Upper lobe of right lung (tissue), 1 donor: ENCODE measurements around the gene SRGAP1. TPM values are rescaled to one million over a fixed set of nuclear protein-coding genes. Genes with fewer than 3 reads are reported as not detected.

Experiments
- ATAC-seq: fragments of 200-7000 bp; cut with Tn5 transposase; one replicate; pipeline ENCODE4 v1.9.1; 2020; ENCODE audit warnings: mild to moderate bottlenecking, moderate library complexity
- DNase-seq: peaks from one replicate; pipeline ENCODE4 v3.0.0-alpha.2; 2020
- H3K27ac ChIP-seq: fragments of 200-600 bp; one replicate; pipeline ENCODE4 v1.8.0; 2022
- H3K27me3 ChIP-seq: fragments of 200-600 bp; one replicate; pipeline ENCODE4 v1.8.0; 2022; ENCODE audit warnings: mild to moderate bottlenecking
- H3K36me3 ChIP-seq: fragments of 200-600 bp; one replicate; pipeline ENCODE4 v1.8.0; 2022
- H3K4me1 ChIP-seq: fragments of 200-600 bp; one replicate; pipeline ENCODE4 v1.8.0; 2022
- H3K4me3 ChIP-seq: fragments of 200-600 bp; one replicate; pipeline ENCODE4 v1.8.0; 2022; ENCODE audit warnings: mild to moderate bottlenecking
- H3K9me3 ChIP-seq: fragments of 200-600 bp; one replicate; pipeline ENCODE4 v1.8.0; 2022
- CTCF ChIP-seq: fragments of 200-600 bp; IDR thresholded peaks from one replicate; pipeline ENCODE4 v1.8.0; 2022; ENCODE audit warnings: antibody characterized with exemption
- intact Hi-C: fragments of 100-400 bp; cut with DNase I; formaldehyde crosslinking; loops from one replicate; pipeline ENCODE4 v1.11.0; 2022
- total RNA-seq: library from RNA; stranded (reverse); fragmentation: NEBNext Ultra II Directional; extraction: Animal tissue kit (Norgen Biotek cat#: 25700); gene quantifications from one replicate; pipeline ENCODE4 v1.2.1, GENCODE V29; 2021
- donor health status: DM: no; HTN: yes; CAD: no; lungs with severe emphysema.

SRGAP1 gene
- total RNA-seq, 1 donor from 2014 or later: 11.4 TPM

- H3K4me3 ChIP-seq: no peak overlapping the region
- ATAC-seq (peak; percentile 98), DNase-seq (no peak)
- TF ChIP-seq CTCF: no peak
- H3K4me1 ChIP-seq: peaks cover 29% of the 10 kb centered on the region
- H3K27ac ChIP-seq: peak overlapping the region; percentile 71
- no peaks in the 10 kb centered on the region for H3K9me3 ChIP-seq
- no peaks in the 10 kb centered on the region for H3K36me3 ChIP-seq
- intact Hi-C loops: no loop called here
- no peaks in the 10 kb centered on the region for H3K27me3 ChIP-seq
Measured at GRCh38 chr12:64088431-64089349, 244.2 kb downstream of the SRGAP1 start.

GRCh38 chr12:64090047-64090446, 245.5 kb downstream of the SRGAP1 start:
- H3K4me3 ChIP-seq: no peak overlapping the region
- no peak overlapping the region for H3K27ac ChIP-seq
- DNase-seq: no peak
- peaks cover 29% of the 10 kb centered on the region for H3K4me1 ChIP-seq
- no peaks in the 10 kb centered on the region for H3K9me3 ChIP-seq
- H3K36me3 ChIP-seq: no peaks in the 10 kb centered on the region
- no peak for ATAC-seq
- no peaks in the 10 kb centered on the region for H3K27me3 ChIP-seq
- intact Hi-C loops: no loop called here
- no peak for TF ChIP-seq CTCF

GRCh38 chr12:64091186-64091585, 246.7 kb downstream of the SRGAP1 start:
- intact Hi-C loops: no loop called here
- DNase-seq: no peak
- Histone ChIP-seq H3K27me3 (no peaks in the 10 kb centered on the region), H3K4me3 (no peak overlapping the region), H3K9me3 (no peaks in the 10 kb centered on the region), H3K36me3 (no peaks in the 10 kb centered on the region), H3K27ac (no peak overlapping the region), H3K4me1 (peaks cover 29% of the 10 kb centered on the region)
- no peak for ATAC-seq
- no peak for TF ChIP-seq CTCF

- no peak for TF ChIP-seq CTCF
- ATAC-seq: no peak
- no peaks in the 10 kb centered on the region for H3K27me3 ChIP-seq
- intact Hi-C loops: no loop called here
- H3K36me3 ChIP-seq: no peaks in the 10 kb centered on the region
- H3K27ac ChIP-seq: no peak overlapping the region
- H3K9me3 ChIP-seq: no peaks in the 10 kb centered on the region
- no peak for DNase-seq
- no peak overlapping the region for H3K4me3 ChIP-seq
- peaks cover 29% of the 10 kb centered on the region for H3K4me1 ChIP-seq
Measured at GRCh38 chr12:64092507-64093196, 248.2 kb downstream of the SRGAP1 start.

GRCh38 chr12:64093689-64094088, 249.2 kb downstream of the SRGAP1 start:
- TF ChIP-seq CTCF: no peak
- no peaks in the 10 kb centered on the region for H3K9me3 ChIP-seq
- H3K27ac ChIP-seq: no peak overlapping the region
- no peaks in the 10 kb centered on the region for H3K27me3 ChIP-seq
- intact Hi-C loops: no loop called here
- no peak overlapping the region for H3K4me3 ChIP-seq
- peaks cover 26% of the 10 kb centered on the region for H3K4me1 ChIP-seq
- DNase-seq (no peak), ATAC-seq (no peak)
- H3K36me3 ChIP-seq: no peaks in the 10 kb centered on the region
